Head of caudate nucleus (tissue), 42 donors: Measurements from ENCODE around the gene ZG16.
A peak's percentile ranks its signal among the peaks of the same experiment; 100 is the strongest.
"Not testable (repeated sequence)": the region's sequence is repeated elsewhere in the genome, so short reads cannot be mapped to it uniquely, and the experiment has no call there.

ENCODE experiments used
- DNase-seq, 42 donors: peaks; one replicate each; pipeline versions ENCODE4 v3.0.0 to v3.0.0-alpha.2; 2020 to 2021; ENCODE audit warnings: mixed read lengths in 7 of 42
- intact Hi-C: fragments of 100-400 bp; cut with DNase I; formaldehyde crosslinking; loops from one replicate; pipeline ENCODE4 v1.15.0; 2022

Gene ZG16, protein sequence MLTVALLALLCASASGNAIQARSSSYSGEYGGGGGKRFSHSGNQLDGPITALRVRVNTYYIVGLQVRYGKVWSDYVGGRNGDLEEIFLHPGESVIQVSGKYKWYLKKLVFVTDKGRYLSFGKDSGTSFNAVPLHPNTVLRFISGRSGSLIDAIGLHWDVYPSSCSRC

DNA sequence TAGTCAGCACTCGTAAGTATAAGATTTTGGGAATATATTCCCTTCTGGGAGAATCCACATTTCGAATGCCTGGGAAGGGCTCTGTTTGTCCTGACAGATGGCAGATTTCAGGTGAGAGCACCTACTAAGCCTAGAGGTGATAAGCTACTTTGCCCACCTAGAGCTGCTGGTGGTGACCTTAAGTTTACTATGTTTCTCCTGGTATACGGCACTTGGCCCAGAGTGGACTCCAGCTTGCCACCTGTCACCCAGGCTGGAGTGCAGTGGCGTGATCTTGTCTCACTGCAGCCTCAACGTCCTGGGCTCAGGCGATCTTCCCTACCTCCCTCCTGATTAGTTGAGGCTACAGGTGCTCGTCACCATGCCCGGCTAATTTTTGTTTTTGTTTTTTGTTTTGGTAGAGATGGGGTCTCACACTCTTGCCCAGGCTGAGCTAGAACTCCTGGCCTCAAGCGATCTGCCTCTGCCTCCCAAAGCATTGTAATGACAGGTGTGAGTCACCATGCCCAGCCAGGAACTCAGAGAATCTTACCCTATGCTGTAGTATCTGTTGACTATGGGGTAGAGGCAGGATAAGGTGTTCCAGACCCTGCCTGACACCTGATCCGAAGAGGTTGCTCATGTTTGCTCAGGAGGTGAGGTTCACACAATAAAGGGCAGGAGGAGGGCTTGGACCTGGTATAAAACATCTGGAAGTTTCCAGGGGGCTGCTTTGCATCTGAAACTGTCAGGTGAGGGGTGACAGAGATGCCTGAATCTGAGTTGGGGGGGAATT lies at the start of gene ZG16:
TSS of gene ZG16 (plus strand) at position 681 of the 775 bp plus-strand sequence. CDS start 1,011 bp downstream, outside the sequence.
- no peak for DNase-seq
- intact Hi-C loops = no loop called here

DNA sequence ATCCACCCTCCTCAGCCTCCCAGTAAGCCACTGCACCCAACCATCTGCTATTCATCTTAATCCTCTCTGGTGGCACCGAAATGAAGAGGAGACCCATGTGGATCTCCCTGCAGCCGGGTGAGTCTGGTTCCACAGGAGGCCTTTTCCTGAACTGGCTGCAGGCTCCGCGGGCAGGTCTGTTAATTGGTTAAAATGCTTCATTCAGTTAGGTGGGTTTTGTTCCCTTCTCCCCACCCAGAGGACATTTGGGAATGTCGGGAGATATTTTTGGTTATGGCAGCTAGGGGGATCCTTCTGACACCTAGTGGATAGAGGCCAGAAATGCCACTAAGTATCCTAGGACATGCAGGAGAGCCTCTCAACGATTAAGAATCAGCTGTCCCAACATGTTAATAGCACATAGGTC lies 48.9 kb upstream of the ZG16 start:
- peak in 21 of 42 donors; percentile 7 to 62 (median 23) for DNase-seq

DNA sequence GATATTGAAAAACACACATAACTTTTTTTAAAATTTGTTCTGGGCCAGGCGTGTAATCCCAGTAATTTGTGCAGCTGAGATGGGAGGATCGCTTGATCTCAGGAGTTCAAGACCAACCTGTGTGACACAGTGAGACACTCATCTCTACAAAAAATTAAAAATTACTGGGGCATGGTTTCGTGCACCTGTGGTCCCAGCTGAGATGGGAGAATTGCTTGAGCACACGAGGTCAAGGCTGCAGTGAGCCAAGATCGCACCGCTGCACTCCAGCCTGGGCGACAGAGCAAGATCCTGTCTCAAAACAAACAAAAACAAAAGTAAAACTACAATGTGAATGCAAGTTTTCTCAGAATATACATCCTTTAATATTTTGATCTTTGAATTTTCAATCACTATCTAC lies 47.4 kb upstream of the ZG16 start:
- no peak for DNase-seq
- intact Hi-C loops = no loop called here

More for the DNA sequence above, 48.9 kb upstream of the ZG16 start:
- intact Hi-C loops = no loop called here

DNA sequence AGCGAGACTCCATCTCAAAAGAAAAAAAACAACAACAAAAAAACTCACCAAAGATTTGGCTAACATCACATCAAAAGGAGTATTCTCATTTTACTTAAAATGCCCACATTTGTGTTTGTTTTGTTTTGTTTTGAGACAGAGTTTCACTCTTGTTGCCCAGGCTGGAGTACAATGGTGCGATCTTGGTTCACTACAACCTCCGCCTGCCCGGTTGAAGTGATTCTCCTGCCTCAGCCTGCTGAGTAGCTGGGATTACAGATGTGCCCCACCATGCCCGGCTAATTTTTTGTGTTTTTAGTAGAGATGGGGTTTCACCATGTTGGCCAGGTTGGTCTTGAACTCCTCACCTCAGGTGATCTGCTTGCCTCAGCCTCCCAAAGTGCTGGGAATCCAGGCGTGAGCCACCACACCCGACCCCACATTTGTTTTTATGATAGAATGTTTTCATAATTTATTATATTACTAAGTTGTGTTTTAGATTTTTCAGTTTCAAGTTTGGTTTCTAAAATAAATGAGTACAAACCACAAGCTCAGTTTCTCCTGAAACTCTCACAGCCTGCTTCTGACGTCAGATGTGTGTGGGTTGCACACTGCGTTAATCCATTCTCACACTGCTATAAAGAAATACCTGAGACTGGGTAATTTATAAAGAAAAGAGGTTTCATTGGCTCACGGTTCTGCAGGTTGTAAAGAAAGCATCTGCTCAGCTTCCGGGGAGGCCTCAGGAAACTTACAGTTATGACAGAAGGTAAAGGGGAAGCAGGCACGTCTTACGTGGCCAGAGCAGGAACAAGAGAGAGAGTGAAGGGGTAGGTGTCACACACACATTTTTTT lies 46.1 kb upstream of the ZG16 start:
- intact Hi-C loops, DNase-seq: not testable (repeated sequence)

DNA sequence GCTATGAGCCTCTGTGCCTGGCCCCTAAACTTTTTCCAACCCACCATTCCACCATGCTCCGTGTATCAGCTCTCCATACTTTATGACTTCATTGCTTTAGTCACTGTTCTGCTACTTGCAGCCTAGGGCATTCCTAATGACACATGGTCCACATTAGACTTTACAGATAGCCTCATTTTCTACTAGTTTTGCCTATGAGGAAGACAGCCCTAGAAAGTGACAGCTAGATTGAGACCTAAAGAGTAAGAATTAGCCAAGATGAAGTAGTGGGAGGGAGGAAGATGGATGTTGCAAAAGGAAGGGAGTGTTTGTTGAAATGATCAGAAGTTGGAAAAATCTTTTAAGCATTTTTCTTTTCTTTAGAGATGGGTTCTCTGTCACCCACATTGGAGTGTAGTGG lies 43.3 kb upstream of the ZG16 start:
- DNase-seq = no peak
- intact Hi-C loops = no loop called here

DNA sequence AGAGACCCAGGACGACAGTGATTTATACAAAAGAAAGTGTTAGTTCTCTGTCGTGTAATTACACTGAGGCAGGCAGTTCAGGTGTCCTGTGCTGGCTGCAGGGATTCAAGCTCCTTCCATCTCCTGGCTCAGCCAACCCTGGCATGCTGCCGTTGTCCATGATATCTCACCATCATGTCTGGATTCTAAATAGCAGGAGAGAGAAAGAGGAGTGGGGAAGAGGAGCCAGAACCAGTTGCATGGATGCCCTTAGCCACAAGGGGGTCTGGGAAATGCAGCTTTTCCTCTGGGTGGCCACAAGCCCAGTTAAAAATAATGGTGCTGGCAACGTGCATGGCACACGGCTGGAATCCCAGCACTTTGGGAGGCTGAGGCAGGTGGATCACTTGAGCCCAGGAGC lies 41.9 kb upstream of the ZG16 start:
- intact Hi-C loops = no loop called here
- DNase-seq = no peak

DNA sequence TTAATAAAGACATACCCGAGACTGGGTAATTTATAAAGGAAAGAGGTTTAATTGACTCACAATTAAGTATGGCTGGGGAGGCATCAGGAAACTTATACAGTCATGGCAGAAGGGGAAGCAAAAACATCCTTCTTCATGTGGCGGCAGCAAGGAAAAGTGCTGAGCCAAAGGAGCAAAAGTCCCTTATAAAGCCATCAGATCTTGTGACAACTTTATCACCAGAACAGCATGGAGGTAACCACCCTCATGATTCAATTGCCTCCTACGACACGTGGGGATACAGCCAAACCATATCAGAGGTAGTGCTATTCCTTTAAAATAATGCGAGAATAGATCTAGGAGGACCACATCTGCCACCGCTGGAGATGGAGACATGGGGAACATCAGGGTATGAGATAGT lies 41.3 kb upstream of the ZG16 start:
- intact Hi-C loops = no loop called here
- peak in 1 of 42 donors; percentile 2 for DNase-seq

DNA sequence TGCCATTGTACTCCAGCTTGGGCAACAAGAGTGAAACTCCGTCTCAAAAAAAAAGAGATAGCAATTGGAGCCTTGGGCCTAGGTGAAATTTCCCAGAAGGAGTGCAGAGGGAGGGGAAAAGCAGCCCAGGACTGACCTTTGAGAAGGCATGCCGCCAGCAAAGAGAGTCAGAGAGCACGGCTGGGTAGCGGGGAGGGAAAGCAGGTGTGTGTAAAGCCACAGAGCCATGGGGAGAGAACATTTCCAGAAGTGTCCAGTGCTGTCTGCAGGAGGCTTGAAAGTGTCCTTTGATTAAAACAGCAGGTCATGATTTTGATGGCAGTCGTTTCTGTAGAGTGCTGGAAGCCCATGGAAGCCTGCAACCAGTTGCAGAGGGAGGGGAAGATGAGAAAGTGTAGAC lies 40.3 kb upstream of the ZG16 start:
- DNase-seq = no peak
- intact Hi-C loops = no loop called here

DNA sequence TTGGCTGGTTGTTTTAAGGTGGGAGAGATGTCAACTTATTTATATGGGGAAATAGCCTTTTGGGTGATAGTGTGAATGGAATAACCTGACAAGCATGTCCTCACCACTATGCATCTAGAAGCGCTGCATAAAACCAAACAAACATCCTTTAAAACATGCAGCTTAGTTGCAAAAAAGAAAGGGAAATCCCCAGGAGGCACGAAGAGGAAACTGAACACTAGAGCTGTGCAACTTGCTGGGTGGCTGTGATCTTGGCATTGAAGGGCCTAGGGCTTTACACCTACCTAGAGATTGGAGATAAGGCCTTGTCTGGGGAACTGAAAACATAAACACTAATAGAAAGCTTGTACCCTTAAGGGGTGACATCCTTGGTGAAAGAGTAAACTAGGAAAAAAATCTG lies 39.5 kb upstream of the ZG16 start:
- no peak for DNase-seq
- intact Hi-C loops = no loop called here

DNA sequence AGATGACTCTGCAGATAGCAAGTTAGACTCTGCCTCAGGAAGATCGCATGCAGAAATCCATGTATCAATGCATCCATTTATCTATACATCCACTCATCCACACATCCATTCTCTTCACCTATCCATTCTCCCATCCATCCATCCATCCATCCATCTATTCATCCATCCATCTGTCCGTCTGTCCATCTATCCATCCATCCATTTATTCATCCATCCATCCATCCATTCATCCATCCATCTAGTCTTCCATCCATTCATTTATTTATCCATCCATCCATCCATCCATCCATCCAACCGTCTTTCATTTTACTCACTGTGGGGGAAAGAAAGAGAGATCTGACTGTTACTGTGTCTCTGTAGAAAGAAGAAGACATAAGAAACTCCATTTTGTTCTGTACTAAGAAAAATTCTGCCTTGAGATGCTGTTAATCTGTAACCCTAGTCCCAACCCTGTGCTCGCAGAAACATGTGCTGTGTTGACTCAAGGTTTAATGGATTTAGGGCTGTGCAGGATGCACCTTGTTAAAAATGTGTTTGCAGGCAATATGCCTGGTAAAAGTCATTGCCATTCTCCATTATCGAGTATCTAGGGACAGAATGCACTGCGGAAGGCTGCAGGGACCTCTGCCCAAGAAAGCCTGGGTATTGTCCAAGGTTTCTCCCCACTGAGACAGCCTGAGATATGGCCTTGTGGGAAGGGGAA lies 38.0 kb upstream of the ZG16 start:
- DNase-seq, intact Hi-C loops: not testable (repeated sequence)

DNA sequence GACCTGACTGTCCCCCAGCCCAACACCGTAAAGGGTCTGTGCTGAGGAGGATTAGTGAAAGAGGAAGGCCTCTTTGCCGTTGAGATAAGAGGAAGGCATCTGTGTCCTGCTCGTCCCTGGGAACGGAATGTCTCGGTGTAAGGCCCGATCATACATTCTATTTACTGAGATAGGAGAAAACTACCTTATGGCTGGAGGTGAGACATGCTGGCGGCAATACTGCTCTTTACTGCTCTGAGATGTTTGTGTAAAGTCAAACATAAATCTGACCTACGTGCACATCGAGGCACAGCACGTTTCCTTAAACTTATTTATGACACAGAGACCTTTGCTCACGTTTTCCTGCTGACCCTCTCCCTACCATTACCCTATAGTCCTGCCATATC lies 37.4 kb upstream of the ZG16 start:
- intact Hi-C loops, DNase-seq: not testable (repeated sequence)

DNA sequence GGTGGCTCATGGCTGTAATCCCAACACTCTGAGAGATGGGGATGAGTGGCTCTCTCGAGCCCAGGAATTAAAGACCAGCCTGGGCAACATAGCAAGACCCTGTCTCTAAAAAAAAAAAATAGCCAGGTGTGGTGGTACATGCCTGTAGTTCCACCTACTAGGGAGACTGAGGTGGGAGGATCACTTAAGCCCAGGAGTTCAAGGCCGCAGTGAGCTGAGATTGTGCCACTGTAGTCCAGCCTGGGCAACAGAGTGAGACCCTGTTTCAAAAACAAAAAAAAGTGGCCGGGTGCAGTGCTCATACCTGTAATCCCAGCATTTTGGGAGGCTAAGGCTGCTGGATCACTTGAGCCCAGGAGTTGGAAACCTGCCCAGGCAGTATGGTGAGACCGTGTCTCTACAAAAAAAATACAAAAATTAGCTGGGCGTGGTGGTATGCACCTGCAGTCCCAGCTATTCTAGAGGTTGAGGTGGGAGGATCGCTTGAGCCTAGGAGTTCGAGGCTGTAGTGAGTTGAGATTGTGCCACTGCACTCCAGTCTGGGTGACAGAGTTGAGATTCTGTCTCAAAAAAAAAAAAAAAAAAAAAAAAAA lies 35.3 kb upstream of the ZG16 start:
- DNase-seq = no peak
- intact Hi-C loops = no loop called here

DNA sequence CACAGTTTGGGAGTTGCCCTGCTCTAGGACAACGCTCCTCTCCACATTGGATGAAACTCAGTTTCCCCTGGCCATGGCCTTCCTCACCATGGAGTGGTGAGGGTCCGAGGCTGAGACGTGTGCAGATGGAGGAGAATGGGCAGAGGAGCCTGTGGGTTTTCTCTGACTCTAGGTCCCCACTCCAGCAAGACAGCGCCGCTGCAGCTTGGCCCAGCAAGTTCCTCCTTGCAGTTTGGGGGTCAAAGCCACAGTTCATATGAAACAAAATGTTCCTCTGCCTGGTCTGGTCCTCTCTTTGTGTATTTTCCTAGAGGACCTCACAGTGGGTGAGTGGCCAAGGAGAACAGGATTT lies 34.6 kb upstream of the ZG16 start:
- DNase-seq = no peak
- intact Hi-C loops = no loop called here

DNA sequence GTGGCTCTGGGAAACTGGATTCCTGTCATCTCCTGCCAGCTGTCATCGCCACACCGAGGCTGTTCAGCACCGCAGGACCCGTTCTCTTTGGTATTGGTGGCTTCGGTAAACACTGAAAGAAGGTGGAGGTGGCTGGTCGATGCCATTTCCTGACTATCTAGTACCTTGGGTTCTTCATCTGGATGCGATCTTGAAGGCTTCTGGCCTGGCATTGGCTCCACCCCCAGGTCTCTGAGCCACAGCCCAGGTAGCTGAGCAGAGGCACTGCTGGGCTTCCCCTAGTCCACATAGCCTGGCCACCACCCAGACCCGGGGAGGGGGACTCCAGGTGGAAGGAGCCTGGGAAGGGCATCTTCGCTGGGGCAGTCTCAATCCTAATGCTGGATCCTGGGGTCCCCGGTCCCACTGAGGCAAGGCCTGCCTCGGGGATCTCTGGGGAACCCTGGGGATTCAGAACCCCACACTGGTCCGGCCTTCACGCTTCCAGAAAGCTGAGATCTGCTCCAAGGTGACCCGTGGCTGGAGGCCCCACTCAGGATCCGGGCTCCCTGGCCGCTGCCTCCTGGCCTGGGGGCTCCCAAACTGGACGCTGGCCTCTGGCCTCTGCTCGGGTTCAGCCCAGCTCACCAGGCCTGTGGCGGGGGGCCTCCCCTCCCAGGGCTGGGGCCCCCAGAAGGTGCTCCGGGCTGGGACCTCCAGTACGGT lies 34.1 kb upstream of the ZG16 start:
- intact Hi-C loops = no loop called here
- DNase-seq = no peak

DNA sequence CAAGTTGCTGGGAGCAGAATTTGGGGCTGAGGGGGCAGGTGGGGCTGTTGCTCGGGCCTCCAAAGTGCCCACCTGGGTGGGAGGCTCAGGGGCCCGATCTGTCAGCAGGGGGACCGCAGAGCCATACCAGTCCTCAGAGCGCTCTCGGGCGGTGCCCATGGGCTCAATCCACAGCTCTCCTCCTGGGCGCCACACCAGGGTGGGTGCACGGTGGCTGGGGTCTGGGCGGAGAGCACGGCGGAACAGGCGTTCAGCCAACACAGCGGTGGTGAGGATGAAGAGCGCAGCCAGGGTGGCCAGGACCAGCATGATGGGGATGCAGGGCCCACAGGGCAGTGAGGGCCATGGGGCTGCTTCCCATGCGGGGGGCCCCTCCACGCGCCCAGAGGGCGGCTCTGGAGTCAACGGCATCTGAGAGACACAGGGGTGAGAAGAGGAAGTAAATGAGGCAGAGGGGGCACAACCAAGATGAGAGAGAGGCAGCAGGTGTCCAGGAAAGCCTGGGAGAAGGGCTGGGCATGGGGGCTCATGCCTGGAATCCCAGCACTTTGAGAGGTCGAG lies 33.4 kb upstream of the ZG16 start:
- intact Hi-C loops = no loop called here
- no peak for DNase-seq

DNA sequence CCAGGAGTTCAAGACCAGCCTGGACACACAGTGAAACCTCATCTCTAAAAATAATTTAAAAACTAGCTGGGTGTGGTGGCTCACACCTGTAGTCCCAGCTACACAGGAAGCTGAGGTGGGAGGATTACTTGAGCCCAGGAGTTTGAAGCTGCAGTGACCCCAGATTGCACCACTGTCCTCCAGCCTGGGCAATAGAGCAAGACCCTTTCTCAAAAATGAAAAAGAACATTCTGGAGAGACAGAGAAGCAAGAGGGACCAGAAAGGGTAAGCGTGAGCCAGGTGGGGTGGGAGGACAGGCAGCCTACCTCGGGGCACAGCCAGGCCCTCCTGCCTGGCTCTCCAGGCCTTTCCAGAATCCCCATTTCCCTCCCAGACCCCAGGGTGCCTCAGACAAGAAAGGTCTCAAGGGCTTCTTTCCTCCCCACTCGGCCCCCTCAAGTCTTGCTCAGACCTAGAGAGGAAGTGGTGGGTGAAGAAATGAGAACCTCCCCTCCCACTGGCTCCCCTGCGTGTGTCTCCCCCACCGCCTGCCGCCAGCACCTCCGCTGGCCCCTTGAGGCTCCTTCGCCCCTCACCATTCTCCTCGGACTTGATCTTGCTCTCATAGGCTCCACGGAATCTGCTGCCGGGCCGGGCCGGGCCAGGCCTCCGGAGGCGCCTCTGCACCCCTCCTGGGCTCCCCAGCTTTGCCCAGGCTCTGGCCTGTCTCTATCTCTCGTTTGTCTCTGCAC lies 32.8 kb upstream of the ZG16 start:
- intact Hi-C loops = no loop called here
- DNase-seq = no peak

DNA sequence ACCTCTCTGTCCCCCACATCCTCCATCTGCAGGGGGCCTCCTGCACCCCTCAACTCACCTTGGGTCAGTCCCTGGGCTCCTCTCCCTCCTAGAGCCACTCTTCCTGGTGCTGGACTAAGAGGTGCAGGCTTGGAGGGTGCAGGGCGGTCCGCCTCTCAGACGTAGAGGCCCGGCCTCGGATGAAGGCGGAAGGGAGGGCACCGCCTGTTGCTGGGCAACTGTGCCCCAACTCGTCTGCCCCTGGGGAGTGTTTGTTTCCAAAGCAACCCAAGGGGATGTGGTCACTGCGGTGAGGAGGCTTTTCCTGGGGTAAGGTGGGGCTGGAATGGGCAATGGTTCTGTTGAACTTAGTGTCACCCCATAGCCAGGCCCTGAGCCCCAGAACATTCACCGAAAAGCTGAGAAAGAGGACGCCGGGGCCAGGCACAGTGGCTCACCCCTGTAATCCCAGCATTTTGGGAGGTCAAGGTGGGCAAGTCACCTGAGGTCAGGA lies 32.2 kb upstream of the ZG16 start, which contains the start of gene C16orf54:
TSS of gene C16orf54 (minus strand) at position 138 of the 493 bp plus-strand sequence. CDS start 1,039 bp downstream, outside the sequence.
- DNase-seq = peak in 40 of 42 donors; percentile 13 to 67 (median 37)
- intact Hi-C loops = no loop called here
